Stimulated activated CD4-positive, alpha-beta T cell treated with anti-CD3 and anti-CD28 coated beads, Interleukin-12 subunit alpha, Interleukin-12 subunit beta, amount 100 ng/mL, for 24 hours (primary cell): ENCODE data around the gene TNFAIP8.

Source experiments
- DNase-seq, 2 experiments: peaks; one replicate each; pipeline ENCODE4 v3.0.0-alpha.2; 2020; ENCODE audit warnings: low read depth in 2 of 2

TNFAIP8 gene

GRCh38 chr5:119328753-119329602, 26.8 kb upstream of the TNFAIP8 start:
- no peak for DNase-seq

- no peak for DNase-seq
Measured at GRCh38 chr5:119329666-119330065, 26.2 kb upstream of the TNFAIP8 start.

- DNase-seq: peak in 1 of 2 experiments; percentile 53
Measured at GRCh38 chr5:119330367-119331183, 25.2 kb upstream of the TNFAIP8 start.

- no peak for DNase-seq
Measured at GRCh38 chr5:119331566-119332095, 24.2 kb upstream of the TNFAIP8 start.

GRCh38 chr5:119332208-119332607, 23.6 kb upstream of the TNFAIP8 start:
- DNase-seq: no peak

GRCh38 chr5:119332978-119333401, 22.8 kb upstream of the TNFAIP8 start:
- DNase-seq: no peak

- DNase-seq: no peak
Measured at GRCh38 chr5:119333421-119333851, 22.4 kb upstream of the TNFAIP8 start.

GRCh38 chr5:119335261-119335677, 20.6 kb upstream of the TNFAIP8 start:
- no peak for DNase-seq

- no peak for DNase-seq
Measured at GRCh38 chr5:119336262-119336661, 19.6 kb upstream of the TNFAIP8 start.

GRCh38 chr5:119336845-119337580, 18.8 kb upstream of the TNFAIP8 start:
- no peak for DNase-seq

GRCh38 chr5:119338326-119338946, 17.4 kb upstream of the TNFAIP8 start:
- DNase-seq: no peak

- DNase-seq: no peak
Measured at GRCh38 chr5:119339344-119339743, 16.5 kb upstream of the TNFAIP8 start.

GRCh38 chr5:119339965-119340364, 15.9 kb upstream of the TNFAIP8 start:
- DNase-seq: no peak

GRCh38 chr5:119340597-119341218, 15.1 kb upstream of the TNFAIP8 start:
- no peak for DNase-seq

GRCh38 chr5:119341452-119342349, 14.1 kb upstream of the TNFAIP8 start:
- DNase-seq: no peak

- DNase-seq: no peak
Measured at GRCh38 chr5:119342406-119342805, 13.4 kb upstream of the TNFAIP8 start.

- DNase-seq: no peak
Measured at GRCh38 chr5:119343052-119343451, 12.8 kb upstream of the TNFAIP8 start.

- peak in 1 of 2 experiments; percentile 55 for DNase-seq
Measured at GRCh38 chr5:119343766-119344165, 12.1 kb upstream of the TNFAIP8 start.

GRCh38 chr5:119344231-119344630, 11.6 kb upstream of the TNFAIP8 start:
- no peak for DNase-seq

- no peak for DNase-seq
Measured at GRCh38 chr5:119345861-119346260, 10.0 kb upstream of the TNFAIP8 start.
